Activated effector memory CD4-positive, alpha-beta T cell treated with anti-CD3 and anti-CD28 coated beads, Interleukin-2, amount 50 U/mL, for 16 hours (primary cell): ENCODE results near the gene SLFN12L.
"Not testable (repeated sequence)": the region's sequence is repeated elsewhere in the genome, so short reads cannot be mapped to it uniquely, and the experiment has no call there.

Experiments
- DNase-seq: peaks from one replicate; pipeline ENCODE4 v3.0.0-alpha.2; 2020

The SLFN12L gene

GRCh38 chr17:35541434-35541833, 4.0 kb upstream of the SLFN12L start:
- no peak for DNase-seq

- peak; percentile 79 for DNase-seq
These were observed 3.3 kb upstream of the SLFN12L start for GRCh38 chr17:35540589-35541404.

- no peak for DNase-seq
These were observed 2.2 kb upstream of the SLFN12L start for GRCh38 chr17:35539659-35540026.

GRCh38 chr17:35536664-35537171, 760 bp downstream of the SLFN12L start:
- DNase-seq: peak; percentile 72

GRCh38 chr17:35535406-35535805, 2.1 kb downstream of the SLFN12L start:
- DNase-seq: not testable (repeated sequence)

- DNase-seq: no peak
These were observed 2.8 kb downstream of the SLFN12L start for GRCh38 chr17:35534576-35535093.

GRCh38 chr17:35531160-35531559, 6.3 kb downstream of the SLFN12L start:
- DNase-seq: no peak

- DNase-seq: no peak
These were observed 7.6 kb downstream of the SLFN12L start for GRCh38 chr17:35529866-35530265.

GRCh38 chr17:35529326-35529725, 8.2 kb downstream of the SLFN12L start:
- not testable (repeated sequence) for DNase-seq

GRCh38 chr17:35523296-35523695, 14.2 kb downstream of the SLFN12L start:
- no peak for DNase-seq

GRCh38 chr17:35521654-35522256, 15.7 kb downstream of the SLFN12L start:
- DNase-seq: peak; percentile 79

- DNase-seq: no peak
These were observed 16.3 kb downstream of the SLFN12L start for GRCh38 chr17:35521150-35521549.

- no peak for DNase-seq
These were observed 17.5 kb downstream of the SLFN12L start for GRCh38 chr17:35519906-35520442.

GRCh38 chr17:35519439-35519838, 18.0 kb downstream of the SLFN12L start:
- no peak for DNase-seq

- not testable (repeated sequence) for DNase-seq
These were observed 19.0 kb downstream of the SLFN12L start for GRCh38 chr17:35518431-35518830.

- DNase-seq: no peak
These were observed 22.5 kb downstream of the SLFN12L start for GRCh38 chr17:35515027-35515426.

GRCh38 chr17:35514564-35514963, 22.9 kb downstream of the SLFN12L start:
- DNase-seq: no peak

GRCh38 chr17:35510052-35510451, 27.4 kb downstream of the SLFN12L start:
- no peak for DNase-seq

- not testable (repeated sequence) for DNase-seq
These were observed 29.8 kb downstream of the SLFN12L start for GRCh38 chr17:35507714-35508113.

- DNase-seq: no peak
These were observed 37.9 kb downstream of the SLFN12L start for GRCh38 chr17:35499548-35499947.

- no peak for DNase-seq
These were observed 38.9 kb downstream of the SLFN12L start for GRCh38 chr17:35498448-35499178.

GRCh38 chr17:35496451-35497290, 40.8 kb downstream of the SLFN12L start:
- DNase-seq: no peak
